HG03064 (cell line): Measurements from ENCODE around the gene DHCR24.

Experiments used
- ATAC-seq: cut with Tn5 transposase; IDR thresholded peaks from one replicate; pipeline ENCODE4 v1.9.1; 2021; ENCODE audit warnings: low read depth; ENCODE audit not compliant: unreplicated experiment

The DHCR24 gene

GRCh38 chr1:54805466-54805865, 81.5 kb downstream of the DHCR24 start:
- ATAC-seq = no peak

- ATAC-seq = no peak
These were observed 82.4 kb downstream of the DHCR24 start for GRCh38 chr1:54804471-54805132.

DNA sequence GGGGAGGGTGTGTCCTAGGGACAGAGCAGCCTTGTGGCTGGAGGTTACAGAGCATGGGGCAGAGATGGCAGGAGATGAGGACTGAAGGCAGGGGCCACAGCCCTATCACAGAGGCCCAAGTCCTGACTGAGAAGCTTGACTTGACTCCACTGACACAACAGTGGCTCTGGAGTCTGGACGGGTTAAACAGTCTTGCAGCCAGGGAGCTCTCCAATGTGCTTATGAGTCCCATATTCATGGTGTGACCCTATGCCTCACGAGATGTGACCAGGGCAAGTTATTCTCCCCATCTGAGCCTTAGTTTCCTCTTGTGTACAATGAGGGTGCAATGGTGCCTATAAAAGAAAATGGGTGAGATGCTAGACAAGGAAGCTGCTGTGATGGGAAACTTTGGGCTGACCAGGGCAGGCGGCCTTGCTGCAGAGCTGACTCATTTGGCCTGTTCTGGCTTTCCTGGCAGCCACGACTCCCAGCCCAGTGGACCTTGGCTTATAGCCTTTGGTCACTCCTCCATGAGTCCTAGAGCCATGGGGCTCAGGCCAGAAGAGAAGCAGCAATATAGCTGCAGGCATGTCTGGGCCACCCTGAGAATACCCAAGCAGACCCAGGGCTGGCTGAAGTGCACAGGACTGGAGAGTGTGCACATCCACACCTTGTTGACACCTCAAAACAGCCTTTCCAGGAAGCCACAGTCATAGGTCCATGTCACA, 83.1 kb downstream of the DHCR24 start:
- no peak for ATAC-seq

GRCh38 chr1:54800899-54801759, 85.9 kb downstream of the DHCR24 start, which contains the start of gene TTC22:
Gene TTC22, minus strand, starts transcription at chr1:54801323. Its CDS starts 160 bp downstream, at chr1:54801163.
- ATAC-seq = peak; percentile 91

DNA sequence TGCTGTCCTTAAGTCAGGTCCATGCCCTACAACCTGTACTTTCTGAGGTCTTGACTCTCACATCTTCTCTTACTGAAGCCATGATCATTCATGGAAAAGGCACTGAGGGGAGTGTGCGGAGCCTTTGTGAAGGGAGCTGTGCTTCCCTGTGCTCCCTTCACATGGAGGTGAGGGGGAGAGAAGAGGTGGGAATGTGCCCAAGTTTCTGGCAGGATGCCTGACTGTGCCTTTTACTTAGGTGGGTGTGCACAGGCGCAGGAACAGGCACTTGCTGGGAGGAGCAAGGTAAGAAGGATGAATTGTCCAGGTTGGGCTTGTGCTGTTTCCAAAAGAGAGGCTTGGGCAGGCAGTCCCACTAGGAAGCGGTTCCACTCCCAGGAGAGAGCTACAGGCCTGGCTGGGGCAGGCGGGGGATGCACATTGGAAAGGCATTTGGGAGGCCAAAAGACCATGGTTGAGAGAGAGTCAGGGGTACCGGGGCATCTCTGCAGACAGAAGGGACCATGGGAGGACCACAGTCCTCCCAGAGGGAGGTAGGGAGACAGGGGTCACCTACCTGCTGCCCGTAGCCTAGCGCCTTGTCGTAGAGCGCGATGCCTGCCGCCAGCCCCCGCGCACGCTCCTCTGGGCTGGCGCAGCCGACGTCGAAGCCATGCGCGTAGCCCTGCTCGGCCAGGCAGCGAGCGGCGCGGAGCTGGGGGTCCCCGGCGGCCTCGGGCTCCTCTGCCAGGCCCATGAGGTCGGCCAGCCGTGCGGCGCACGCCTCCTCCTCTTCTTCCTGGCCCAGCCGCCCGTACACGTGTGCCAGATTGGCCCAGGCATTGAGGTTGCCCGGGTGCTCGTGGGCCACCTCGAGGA, 86.7 kb downstream of the DHCR24 start:
- ATAC-seq = no peak
